Measurements from ENCODE around the gene SUMF2.
"Not testable (repeated sequence)": the region's sequence is repeated elsewhere in the genome, so short reads cannot be mapped to it uniquely, and the experiment has no call there.

SUMF2 gene

DNA sequence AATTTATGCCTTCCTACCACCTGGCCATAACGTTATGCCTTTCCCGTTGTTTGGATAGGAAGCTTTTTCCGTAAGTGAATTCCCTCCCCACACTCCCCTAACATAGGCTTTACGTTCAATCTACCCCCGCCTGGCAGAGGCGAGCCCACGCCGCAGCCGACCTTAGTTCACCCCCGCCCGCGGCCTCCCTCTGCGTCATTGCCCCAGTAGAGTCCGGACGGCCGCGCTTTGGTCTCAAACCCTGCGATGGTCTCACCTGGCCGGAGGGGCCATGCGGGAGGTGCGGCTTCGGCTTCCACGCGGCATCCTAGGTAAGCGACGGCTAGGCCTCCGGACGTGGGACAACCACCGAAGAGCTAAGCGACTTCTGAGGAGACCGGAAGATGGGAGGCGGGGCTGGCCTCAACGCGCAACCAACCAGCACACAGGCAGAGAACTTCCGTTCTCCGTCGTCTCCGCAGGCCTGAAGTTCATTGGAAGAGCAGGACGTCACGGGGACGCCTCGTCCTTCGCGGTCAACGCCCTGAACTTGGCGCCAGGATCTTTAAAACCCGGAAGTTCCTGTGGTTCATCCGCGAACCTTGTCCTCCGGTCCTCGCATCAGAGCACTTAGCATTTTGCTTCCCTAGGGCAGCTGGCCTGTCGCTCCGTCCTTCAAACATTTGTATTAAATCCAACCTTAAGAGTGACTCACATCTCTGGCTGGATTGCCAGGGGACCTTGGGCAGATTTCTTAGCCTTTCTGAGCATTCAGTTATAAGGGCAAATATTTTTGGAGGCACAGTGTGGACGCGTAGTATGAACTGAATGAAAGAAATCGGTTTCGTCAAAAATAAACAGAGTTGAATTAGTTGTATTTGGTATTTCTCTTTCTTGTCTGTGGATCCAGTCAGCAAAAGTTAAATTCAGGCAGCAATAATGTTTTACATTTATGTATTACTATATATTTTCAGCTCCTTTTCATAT lies 42.3 kb downstream of the SUMF2 start, which contains the start of gene CHCHD2:
TSS of gene CHCHD2 (minus strand) at position 369 of the 966 bp plus-strand sequence. CDS start at position 306, 63 bp downstream.
- Histone ChIP-seq H3K36me3 (ENCODE audit: insufficient read depth, low read length) (peaks cover 10% of the 10 kb centered on the region; the same call in 1 of the 2 replicates), H3K4me3 (ENCODE audit: low read depth, low read length) (peak within 1 kb of the TSS; percentile 98), H3K27me3 (ENCODE audit: insufficient read depth, low read length) (no peaks in the 10 kb centered on the region), H3K79me2 (ENCODE audit: control insufficient read depth, insufficient read depth, low read length, unreplicated experiment) (peaks cover 32% of the 10 kb centered on the region), H3K27ac (ENCODE audit: low read depth, low read length) (peak within 1 kb of the TSS; percentile 82), H3K4me1 (ENCODE audit: control insufficient read depth, insufficient read depth, low read length, unreplicated experiment) (peaks cover 3% of the 10 kb centered on the region), H2AFZ (ENCODE audit: low read length, unreplicated experiment) (peak within 1 kb of the TSS; percentile 98)

DNA sequence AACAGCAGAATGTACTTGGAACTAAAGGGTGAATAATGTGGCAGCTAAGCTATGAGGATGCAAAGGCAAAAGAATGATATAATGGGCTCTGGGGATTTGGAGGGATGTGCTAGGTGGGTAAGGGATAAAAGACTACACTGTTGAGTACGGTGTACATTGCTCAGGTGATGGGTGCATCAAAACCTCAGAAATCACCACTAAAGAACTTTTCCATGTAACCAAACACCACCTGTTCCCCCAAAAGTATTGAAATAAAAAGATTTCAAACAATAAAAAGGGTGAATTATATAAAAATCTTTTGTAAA lies 43.8 kb downstream of the SUMF2 start:
- peaks cover 31% of the 10 kb centered on the region for H3K79me2 ChIP-seq (ENCODE audit: control insufficient read depth, insufficient read depth, low read length, unreplicated experiment)
- H3K27ac ChIP-seq (ENCODE audit: low read depth, low read length) = no peak overlapping the region
- H3K27me3 ChIP-seq (ENCODE audit: insufficient read depth, low read length) = no peaks in the 10 kb centered on the region
- no peak overlapping the region for H2AFZ ChIP-seq (ENCODE audit: low read length, unreplicated experiment)
- peaks cover 3% of the 10 kb centered on the region for H3K4me1 ChIP-seq (ENCODE audit: control insufficient read depth, insufficient read depth, low read length, unreplicated experiment)
- no peak overlapping the region for H3K4me3 ChIP-seq (ENCODE audit: low read depth, low read length)
- peaks cover 4% of the 10 kb centered on the region; the same call in 1 of the 2 replicates for H3K36me3 ChIP-seq (ENCODE audit: insufficient read depth, low read length)

DNA sequence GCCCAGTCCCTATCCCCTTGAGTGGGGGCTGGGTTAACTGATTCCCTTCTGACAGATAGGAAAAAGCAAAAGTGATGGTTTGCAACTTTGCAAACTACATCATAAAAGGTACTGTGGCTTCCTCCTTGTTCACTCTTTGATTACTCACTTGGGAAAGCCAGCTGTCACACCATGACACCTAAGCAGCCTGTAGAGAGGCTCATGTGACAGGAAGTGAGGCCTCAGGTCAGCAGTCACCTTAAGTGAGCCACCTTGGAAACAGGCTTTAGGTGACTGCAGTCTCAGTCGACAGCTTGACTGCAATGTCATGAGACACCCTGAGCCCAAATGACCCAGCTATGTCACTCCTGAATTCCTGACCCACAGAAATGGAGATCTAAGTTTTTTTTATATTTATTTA lies 46.5 kb downstream of the SUMF2 start:
- H3K4me1 ChIP-seq (ENCODE audit: control insufficient read depth, insufficient read depth, low read length, unreplicated experiment) = no peaks in the 10 kb centered on the region
- no peaks in the 10 kb centered on the region for H3K36me3 ChIP-seq (ENCODE audit: insufficient read depth, low read length)
- H3K79me2 ChIP-seq (ENCODE audit: control insufficient read depth, insufficient read depth, low read length, unreplicated experiment) = peaks cover 7% of the 10 kb centered on the region
- H3K4me3 ChIP-seq (ENCODE audit: low read depth, low read length) = no peak overlapping the region
- H3K27ac ChIP-seq (ENCODE audit: low read depth, low read length) = no peak overlapping the region
- no peak overlapping the region for H2AFZ ChIP-seq (ENCODE audit: low read length, unreplicated experiment)
- peaks cover 6% of the 10 kb centered on the region; the same call in 1 of the 2 replicates for H3K27me3 ChIP-seq (ENCODE audit: insufficient read depth, low read length)

DNA sequence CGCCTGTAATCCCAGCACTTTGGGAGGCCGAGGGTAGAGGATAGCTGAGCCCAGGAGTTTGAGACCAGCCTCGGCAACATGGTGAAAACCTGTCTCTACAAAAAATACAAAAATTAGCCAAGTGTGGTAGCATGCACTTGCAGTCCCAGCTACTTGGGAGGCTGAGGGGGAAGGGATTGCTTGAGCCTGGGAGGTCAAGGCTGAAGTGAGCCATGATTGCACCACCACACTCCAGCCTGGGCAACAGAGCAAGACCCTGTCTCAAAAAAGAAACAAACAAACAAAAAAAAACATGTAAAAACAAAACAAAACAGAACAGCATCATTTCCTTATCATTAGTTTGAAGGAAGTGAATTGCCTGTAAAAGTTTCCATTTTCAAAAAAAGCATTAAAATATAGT lies 48.2 kb downstream of the SUMF2 start:
- not testable (repeated sequence) for H3K4me3 ChIP-seq (ENCODE audit: low read depth, low read length); H3K27ac ChIP-seq (ENCODE audit: low read depth, low read length); H2AFZ ChIP-seq (ENCODE audit: low read length, unreplicated experiment); H3K4me1 ChIP-seq (ENCODE audit: control insufficient read depth, insufficient read depth, low read length, unreplicated experiment); H3K36me3 ChIP-seq (ENCODE audit: insufficient read depth, low read length); H3K79me2 ChIP-seq (ENCODE audit: control insufficient read depth, insufficient read depth, low read length, unreplicated experiment)
- H3K27me3 ChIP-seq (ENCODE audit: insufficient read depth, low read length) = peaks cover 22% of the 10 kb centered on the region

DNA sequence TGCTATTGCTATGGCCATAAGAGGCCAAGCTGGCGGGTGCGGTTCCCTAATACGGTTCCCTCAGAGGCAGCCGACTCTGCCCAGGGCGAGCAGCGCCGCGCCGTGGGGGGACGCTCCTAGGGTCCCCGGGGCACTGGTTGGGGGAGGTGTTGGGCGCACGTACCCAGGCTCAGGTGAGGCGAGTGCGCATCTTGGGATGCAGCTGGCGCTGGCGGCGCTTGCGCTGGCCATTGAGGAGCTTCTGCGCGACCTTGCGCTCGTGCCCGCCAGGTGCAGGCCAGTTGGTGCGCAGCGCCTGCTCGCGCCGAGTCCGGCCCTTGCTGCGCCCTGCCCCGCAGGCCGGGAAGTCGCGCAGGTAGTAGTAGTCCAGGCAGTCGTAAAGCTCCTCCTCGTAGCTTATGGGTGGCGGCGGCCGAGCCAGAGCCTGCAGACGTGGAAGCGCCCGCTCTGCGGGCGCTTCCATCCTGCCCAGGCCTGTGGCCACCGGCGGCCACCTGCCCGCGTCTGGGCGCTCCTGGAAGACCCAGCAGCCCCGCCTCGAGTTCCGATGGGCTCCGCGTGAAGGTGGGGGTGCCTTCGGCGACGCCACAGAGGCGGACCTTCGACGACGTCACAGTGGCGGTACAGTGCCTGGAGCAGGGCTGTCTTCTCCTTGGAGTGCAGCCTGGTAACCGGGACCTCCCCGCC lies 51.9 kb downstream of the SUMF2 start, which contains the start of gene NUPR2:
TSS of gene NUPR2 (minus strand) at position 566 of the 687 bp plus-strand sequence. CDS start at position 463, 103 bp downstream.
- no peaks in the 10 kb centered on the region for H3K36me3 ChIP-seq (ENCODE audit: insufficient read depth, low read length)
- no peak within 1 kb of the TSS for H3K27ac ChIP-seq (ENCODE audit: low read depth, low read length)
- H2AFZ ChIP-seq (ENCODE audit: low read length, unreplicated experiment) = no peak within 1 kb of the TSS
- no peaks in the 10 kb centered on the region for H3K79me2 ChIP-seq (ENCODE audit: control insufficient read depth, insufficient read depth, low read length, unreplicated experiment)
- no peak within 1 kb of the TSS for H3K4me3 ChIP-seq (ENCODE audit: low read depth, low read length)
- no peaks in the 10 kb centered on the region for H3K4me1 ChIP-seq (ENCODE audit: control insufficient read depth, insufficient read depth, low read length, unreplicated experiment)
- H3K27me3 ChIP-seq (ENCODE audit: insufficient read depth, low read length) = peaks cover 30% of the 10 kb centered on the region

DNA sequence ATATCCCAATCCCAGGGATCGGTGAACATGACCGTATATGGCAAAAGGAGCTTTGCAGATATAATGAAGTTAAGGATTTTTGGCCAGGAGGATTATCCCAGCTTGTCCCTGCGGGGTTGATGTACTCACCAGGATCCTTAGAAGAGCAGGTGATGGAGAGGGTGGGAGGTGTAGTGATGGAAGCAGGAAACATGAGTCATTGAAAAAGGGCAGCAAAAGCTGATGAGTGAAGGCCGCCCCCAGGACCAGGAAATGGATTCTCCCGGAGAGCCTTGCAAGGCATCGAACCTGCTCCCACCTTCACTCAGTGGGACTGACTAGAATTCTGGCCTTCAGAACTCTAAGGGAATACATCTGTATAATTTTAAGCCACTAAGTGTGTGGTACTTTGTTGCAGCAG lies 57.4 kb downstream of the SUMF2 start:
- H3K4me3 ChIP-seq (ENCODE audit: low read depth, low read length) = no peak overlapping the region
- H3K27me3 ChIP-seq (ENCODE audit: insufficient read depth, low read length) = peaks cover 16% of the 10 kb centered on the region
- H3K36me3 ChIP-seq (ENCODE audit: insufficient read depth, low read length) = no peaks in the 10 kb centered on the region
- H3K79me2 ChIP-seq (ENCODE audit: control insufficient read depth, insufficient read depth, low read length, unreplicated experiment) = no peaks in the 10 kb centered on the region
- H3K4me1 ChIP-seq (ENCODE audit: control insufficient read depth, insufficient read depth, low read length, unreplicated experiment) = no peaks in the 10 kb centered on the region
- H2AFZ ChIP-seq (ENCODE audit: low read length, unreplicated experiment) = no peak overlapping the region
- no peak overlapping the region for H3K27ac ChIP-seq (ENCODE audit: low read depth, low read length)

DNA sequence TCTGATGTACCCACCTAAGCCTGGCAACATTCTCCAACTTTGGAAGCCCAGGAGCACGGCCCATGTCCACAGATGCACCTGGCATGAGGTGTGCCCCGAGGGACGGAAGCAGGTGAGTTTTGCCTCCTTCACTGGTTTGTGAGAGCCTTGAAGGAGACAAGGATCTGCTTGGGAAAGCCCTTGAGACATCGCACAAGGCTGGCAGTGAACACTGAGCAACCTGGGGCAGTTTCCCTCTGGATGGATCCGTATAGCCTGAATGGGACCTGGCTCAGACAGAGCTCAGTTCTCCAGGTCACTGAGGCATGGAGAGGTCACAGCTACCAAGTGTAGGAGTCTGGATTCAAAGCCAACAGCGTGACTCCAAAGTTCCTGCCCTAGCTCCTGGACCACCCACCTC lies 60.9 kb downstream of the SUMF2 start:
- Histone ChIP-seq H2AFZ (ENCODE audit: low read length, unreplicated experiment) (no peak overlapping the region), H3K4me1 (ENCODE audit: control insufficient read depth, insufficient read depth, low read length, unreplicated experiment) (no peaks in the 10 kb centered on the region), H3K4me3 (ENCODE audit: low read depth, low read length) (no peak overlapping the region), H3K27ac (ENCODE audit: low read depth, low read length) (no peak overlapping the region), H3K27me3 (ENCODE audit: insufficient read depth, low read length) (no peaks in the 10 kb centered on the region), H3K79me2 (ENCODE audit: control insufficient read depth, insufficient read depth, low read length, unreplicated experiment) (no peaks in the 10 kb centered on the region), H3K36me3 (ENCODE audit: insufficient read depth, low read length) (no peaks in the 10 kb centered on the region)

DNA sequence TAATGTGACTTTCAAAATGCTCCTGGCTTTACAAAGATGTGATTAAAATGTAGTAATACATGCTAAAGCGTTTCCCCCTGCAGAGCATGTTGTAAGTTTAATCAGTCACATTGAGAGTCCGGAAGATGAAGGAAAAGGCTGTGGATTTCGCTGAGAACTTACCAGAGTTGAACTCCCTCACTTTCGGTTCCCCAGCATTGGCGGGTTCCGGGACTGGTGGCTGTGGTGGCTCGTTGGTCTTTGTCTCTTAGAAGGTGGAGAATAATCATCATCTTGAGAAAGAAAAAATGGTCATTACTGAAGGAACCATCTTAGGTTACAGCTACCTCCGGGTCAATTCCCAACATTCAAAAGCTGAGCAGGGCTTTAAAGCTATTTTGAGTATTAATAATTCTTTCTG lies 61.7 kb downstream of the SUMF2 start:
- Histone ChIP-seq H3K27ac (ENCODE audit: low read depth, low read length) (no peak overlapping the region), H3K4me3 (ENCODE audit: low read depth, low read length) (no peak overlapping the region), H3K79me2 (ENCODE audit: control insufficient read depth, insufficient read depth, low read length, unreplicated experiment) (no peaks in the 10 kb centered on the region), H3K27me3 (ENCODE audit: insufficient read depth, low read length) (no peaks in the 10 kb centered on the region), H3K36me3 (ENCODE audit: insufficient read depth, low read length) (no peaks in the 10 kb centered on the region), H2AFZ (ENCODE audit: low read length, unreplicated experiment) (no peak overlapping the region), H3K4me1 (ENCODE audit: control insufficient read depth, insufficient read depth, low read length, unreplicated experiment) (no peaks in the 10 kb centered on the region)

DNA sequence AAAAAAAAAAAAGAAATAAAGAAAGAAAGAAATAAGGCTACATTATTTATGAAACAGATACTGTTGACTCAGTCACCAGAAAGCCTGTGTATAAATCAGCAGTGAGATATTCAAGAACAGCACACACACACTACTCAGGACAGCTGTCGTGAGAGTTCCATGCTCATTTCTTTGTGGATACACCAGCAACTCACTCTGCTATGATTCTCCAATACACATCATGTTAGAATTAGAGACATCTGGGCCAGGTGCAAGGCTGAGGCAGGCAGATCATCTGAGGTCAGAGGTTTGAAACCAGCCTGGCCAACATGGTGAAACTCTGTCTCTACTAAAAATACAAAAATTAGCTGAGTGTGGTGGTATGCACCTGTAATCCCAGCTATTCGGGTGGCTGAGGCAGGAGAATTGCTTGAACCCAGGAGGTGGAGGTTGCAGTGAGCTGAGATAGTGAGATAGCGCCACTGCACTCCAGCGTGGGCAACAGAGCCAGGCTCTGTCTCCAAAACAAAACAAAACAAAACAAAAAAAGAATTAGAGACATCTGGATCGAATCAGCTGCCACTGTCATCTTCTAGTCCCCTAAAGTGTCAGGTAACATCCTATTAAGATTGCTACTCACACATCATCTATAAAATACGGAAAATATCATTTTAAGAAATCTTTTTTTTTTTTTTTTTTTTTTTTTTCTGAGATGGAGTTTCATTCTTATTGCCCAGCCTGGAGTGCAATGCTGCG lies 63.3 kb downstream of the SUMF2 start:
- Histone ChIP-seq H3K4me3 (ENCODE audit: low read depth, low read length) (no peak overlapping the region), H3K27me3 (ENCODE audit: insufficient read depth, low read length) (no peaks in the 10 kb centered on the region), H3K79me2 (ENCODE audit: control insufficient read depth, insufficient read depth, low read length, unreplicated experiment) (no peaks in the 10 kb centered on the region), H2AFZ (ENCODE audit: low read length, unreplicated experiment) (no peak overlapping the region), H3K36me3 (ENCODE audit: insufficient read depth, low read length) (no peaks in the 10 kb centered on the region), H3K27ac (ENCODE audit: low read depth, low read length) (no peak overlapping the region), H3K4me1 (ENCODE audit: control insufficient read depth, insufficient read depth, low read length, unreplicated experiment) (no peaks in the 10 kb centered on the region)

Data from ACC112 (cell line).